ENCODE measurements around the gene CCL21.
"Not testable (repeated sequence)": the region's sequence is repeated elsewhere in the genome, so short reads cannot be mapped to it uniquely, and the experiment has no call there.

Gene CCL21

GRCh38 chr9:34710023-34710422, at the start of gene CCL21:
Gene CCL21 (minus strand): TSS chr9:34710136. CDS start chr9:34710066, 70 bp downstream.
- Histone ChIP-seq H3K4me2 (ENCODE audit: insufficient read depth, low read length) (no peak within 1 kb of the TSS), H3K4me3 (ENCODE audit: low read depth in 1 of 2, low read length in 2 of 2) (no peak within 1 kb of the TSS), H4K20me1 (ENCODE audit: insufficient read depth, low read length) (no peaks in the 10 kb centered on the region), H3K27ac (ENCODE audit: low read length) (no peak within 1 kb of the TSS), H2AFZ (ENCODE audit: low read depth, low read length) (no peak within 1 kb of the TSS), H3K4me1 (ENCODE audit: insufficient read depth, low read length) (no peaks in the 10 kb centered on the region), H3K27me3 (ENCODE audit: insufficient read depth, low read length, poor library complexity) (peaks cover 21% of the 10 kb centered on the region), H3K9ac (ENCODE audit: low read depth, low read length) (no peak within 1 kb of the TSS), H3K79me2 (ENCODE audit: insufficient read depth, low read length) (no peaks in the 10 kb centered on the region), H3K36me3 (ENCODE audit: insufficient read depth, low read length) (no peaks in the 10 kb centered on the region), H3K9me3 (ENCODE audit: insufficient read depth, low read length, severe bottlenecking) (no peaks in the 10 kb centered on the region)
- TF ChIP-seq, protein P1, sequence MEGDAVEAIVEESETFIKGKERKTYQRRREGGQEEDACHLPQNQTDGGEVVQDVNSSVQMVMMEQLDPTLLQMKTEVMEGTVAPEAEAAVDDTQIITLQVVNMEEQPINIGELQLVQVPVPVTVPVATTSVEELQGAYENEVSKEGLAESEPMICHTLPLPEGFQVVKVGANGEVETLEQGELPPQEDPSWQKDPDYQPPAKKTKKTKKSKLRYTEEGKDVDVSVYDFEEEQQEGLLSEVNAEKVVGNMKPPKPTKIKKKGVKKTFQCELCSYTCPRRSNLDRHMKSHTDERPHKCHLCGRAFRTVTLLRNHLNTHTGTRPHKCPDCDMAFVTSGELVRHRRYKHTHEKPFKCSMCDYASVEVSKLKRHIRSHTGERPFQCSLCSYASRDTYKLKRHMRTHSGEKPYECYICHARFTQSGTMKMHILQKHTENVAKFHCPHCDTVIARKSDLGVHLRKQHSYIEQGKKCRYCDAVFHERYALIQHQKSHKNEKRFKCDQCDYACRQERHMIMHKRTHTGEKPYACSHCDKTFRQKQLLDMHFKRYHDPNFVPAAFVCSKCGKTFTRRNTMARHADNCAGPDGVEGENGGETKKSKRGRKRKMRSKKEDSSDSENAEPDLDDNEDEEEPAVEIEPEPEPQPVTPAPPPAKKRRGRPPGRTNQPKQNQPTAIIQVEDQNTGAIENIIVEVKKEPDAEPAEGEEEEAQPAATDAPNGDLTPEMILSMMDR (IDR thresholded peaks at IDR 0.05; ENCODE audit: borderline replicate concordance, extremely low read depth, low read length, poor library complexity, severe bottlenecking) = no peak
- TF ChIP-seq EZH2 (IDR thresholded peaks at IDR 0.05; ENCODE audit: borderline replicate concordance, low read depth, low read length, severe bottlenecking) = no peak
- DNase-seq (no peak), ATAC-seq (ENCODE audit: insufficient read depth, low read depth) (no peak)

- Histone ChIP-seq H3K79me2 (ENCODE audit: insufficient read depth, low read length) (no peaks in the 10 kb centered on the region), H3K36me3 (ENCODE audit: insufficient read depth, low read length) (no peaks in the 10 kb centered on the region), H3K27me3 (ENCODE audit: insufficient read depth, low read length, poor library complexity) (no peaks in the 10 kb centered on the region), H3K9ac (ENCODE audit: low read depth, low read length) (no peak overlapping the region), H3K4me1 (ENCODE audit: insufficient read depth, low read length) (no peaks in the 10 kb centered on the region), H3K4me2 (ENCODE audit: insufficient read depth, low read length) (no peak overlapping the region), H2AFZ (ENCODE audit: low read depth, low read length) (no peak overlapping the region), H3K9me3 (ENCODE audit: insufficient read depth, low read length, severe bottlenecking) (no peaks in the 10 kb centered on the region), H3K27ac (ENCODE audit: low read length) (no peak overlapping the region), H4K20me1 (ENCODE audit: insufficient read depth, low read length) (no peaks in the 10 kb centered on the region), H3K4me3 (ENCODE audit: low read depth in 1 of 2, low read length in 2 of 2) (no peak overlapping the region)
- DNase-seq (no peak), ATAC-seq (ENCODE audit: insufficient read depth, low read depth) (no peak)
- TF ChIP-seq, protein P1 (IDR thresholded peaks at IDR 0.05; ENCODE audit: borderline replicate concordance, extremely low read depth, low read length, poor library complexity, severe bottlenecking) = no peak
- TF ChIP-seq EZH2 (IDR thresholded peaks at IDR 0.05; ENCODE audit: borderline replicate concordance, low read depth, low read length, severe bottlenecking) = no peak
Observed at GRCh38 chr9:34759432-34760134, 49.6 kb upstream of the CCL21 start.

GRCh38 chr9:34750320-34750719, 40.4 kb upstream of the CCL21 start:
- not testable (repeated sequence) for H3K79me2 ChIP-seq (ENCODE audit: insufficient read depth, low read length); H3K4me3 ChIP-seq (ENCODE audit: low read depth in 1 of 2, low read length in 2 of 2); H3K36me3 ChIP-seq (ENCODE audit: insufficient read depth, low read length); H4K20me1 ChIP-seq (ENCODE audit: insufficient read depth, low read length); DNase-seq; H3K27ac ChIP-seq (ENCODE audit: low read length); H3K9ac ChIP-seq (ENCODE audit: low read depth, low read length); H3K4me1 ChIP-seq (ENCODE audit: insufficient read depth, low read length); H3K9me3 ChIP-seq (ENCODE audit: insufficient read depth, low read length, severe bottlenecking); H2AFZ ChIP-seq (ENCODE audit: low read depth, low read length); H3K27me3 ChIP-seq (ENCODE audit: insufficient read depth, low read length, poor library complexity); H3K4me2 ChIP-seq (ENCODE audit: insufficient read depth, low read length); ATAC-seq (ENCODE audit: insufficient read depth, low read depth)

GRCh38 chr9:34746526-34746925, 36.6 kb upstream of the CCL21 start:
- no peak overlapping the region for H3K27ac ChIP-seq (ENCODE audit: low read length)
- TF ChIP-seq, protein P1 (IDR thresholded peaks at IDR 0.05; ENCODE audit: borderline replicate concordance, extremely low read depth, low read length, poor library complexity, severe bottlenecking) = no peak
- TF ChIP-seq EZH2 (IDR thresholded peaks at IDR 0.05; ENCODE audit: borderline replicate concordance, low read depth, low read length, severe bottlenecking) = no peak
- DNase-seq (no peak), ATAC-seq (ENCODE audit: insufficient read depth, low read depth) (no peak)
- no peak overlapping the region for H3K9ac ChIP-seq (ENCODE audit: low read depth, low read length)
- no peaks in the 10 kb centered on the region for H3K36me3 ChIP-seq (ENCODE audit: insufficient read depth, low read length)
- H3K4me3 ChIP-seq (ENCODE audit: low read depth in 1 of 2, low read length in 2 of 2) = no peak overlapping the region
- H3K79me2 ChIP-seq (ENCODE audit: insufficient read depth, low read length) = no peaks in the 10 kb centered on the region
- H2AFZ ChIP-seq (ENCODE audit: low read depth, low read length) = no peak overlapping the region
- H3K9me3 ChIP-seq (ENCODE audit: insufficient read depth, low read length, severe bottlenecking) = no peaks in the 10 kb centered on the region
- no peaks in the 10 kb centered on the region for H4K20me1 ChIP-seq (ENCODE audit: insufficient read depth, low read length)
- no peak overlapping the region for H3K4me2 ChIP-seq (ENCODE audit: insufficient read depth, low read length)
- H3K4me1 ChIP-seq (ENCODE audit: insufficient read depth, low read length) = peaks cover 2% of the 10 kb centered on the region; the same call in 1 of the 2 replicates
- H3K27me3 ChIP-seq (ENCODE audit: insufficient read depth, low read length, poor library complexity) = peaks cover 2% of the 10 kb centered on the region
